Stimulated activated naive B cell treated with anti-CD40 and anti-IgM and Interleukin-4, amounts not matched to agents 10 μg/mL and 1 μg/mL and 100 μg/mL, for 72 hours (primary cell): Measurements from ENCODE around the gene SPRYD3.
"Not testable (repeated sequence)": the region's sequence is repeated elsewhere in the genome, so short reads cannot be mapped to it uniquely, and the experiment has no call there.

ENCODE experiments used
- ATAC-seq, 2 donors: fragments of 150-1000 bp; cut with Tn5 transposase; replicated peaks; 2 replicates each; pipeline ENCODE4 v1.10.0; 2021; ENCODE audit warnings: moderate library complexity in 1 of 2
- DNase-seq: peaks from one replicate; pipeline ENCODE4 v3.0.0; 2021
- H3K27ac Mint-ChIP-seq: one replicate; pipeline ENCODE4 v1.8.0; 2022; ENCODE audit warnings: mild to moderate bottlenecking, mixed read lengths
- H3K27me3 Mint-ChIP-seq, 2 donors: one replicate each; pipeline ENCODE4 v1.8.0; 2022; ENCODE audit warnings: mixed read lengths in 2 of 2
- H3K36me3 Mint-ChIP-seq, 2 donors: one replicate each; pipeline ENCODE4 v1.8.0; 2022; ENCODE audit warnings: mixed read lengths in 2 of 2, mild to moderate bottlenecking in 1 of 2
- H3K4me1 Mint-ChIP-seq, 2 donors: one replicate each; pipeline ENCODE4 v1.8.0; 2022; ENCODE audit warnings: mixed read lengths in 2 of 2, mild to moderate bottlenecking in 1 of 2
- H3K4me3 Mint-ChIP-seq, 2 donors: one replicate each; pipeline ENCODE4 v1.8.0; 2022; ENCODE audit warnings: mild to moderate bottlenecking in 2 of 2, mixed read lengths in 2 of 2, moderate library complexity in 1 of 2
- H3K9me3 Mint-ChIP-seq, 2 donors: one replicate each; pipeline ENCODE4 v1.8.0; 2022; ENCODE audit warnings: mixed read lengths in 2 of 2, mild to moderate bottlenecking in 1 of 2

Gene SPRYD3

DNA sequence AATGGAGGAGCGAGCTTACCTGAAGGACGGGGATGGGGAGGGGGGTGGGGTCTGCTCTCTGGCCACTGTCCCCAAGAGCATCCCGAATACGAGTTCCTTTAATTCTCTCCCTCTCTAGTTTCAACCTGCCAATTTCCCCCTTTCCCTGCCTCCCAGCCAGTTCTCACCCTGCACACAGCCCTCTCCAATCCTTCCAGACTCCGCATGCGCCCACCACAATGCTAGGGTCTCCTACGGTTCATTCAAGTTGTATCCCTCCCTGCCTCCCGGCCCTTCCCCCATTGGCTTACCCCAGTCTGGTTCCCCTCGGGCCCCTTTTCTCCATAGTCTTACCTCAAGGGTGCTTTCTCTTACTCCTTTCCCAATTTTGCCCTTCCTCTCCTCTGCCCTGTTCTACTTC, 17.6 kb upstream of the SPRYD3 start:
- Mint-ChIP-seq H3K36me3 (no peaks in the 10 kb centered on the region), H3K27me3 (peaks cover 30 to 35% of the 10 kb centered on the region in 2 donors), H3K4me3 (peak overlapping the region; percentile 78 to 87), H3K9me3 (no peaks in the 10 kb centered on the region), H3K27ac (peak overlapping the region; percentile 27), H3K4me1 (peaks cover 22 to 36% of the 10 kb centered on the region in 2 donors)
- DNase-seq (no peak), ATAC-seq (no peak)

DNA sequence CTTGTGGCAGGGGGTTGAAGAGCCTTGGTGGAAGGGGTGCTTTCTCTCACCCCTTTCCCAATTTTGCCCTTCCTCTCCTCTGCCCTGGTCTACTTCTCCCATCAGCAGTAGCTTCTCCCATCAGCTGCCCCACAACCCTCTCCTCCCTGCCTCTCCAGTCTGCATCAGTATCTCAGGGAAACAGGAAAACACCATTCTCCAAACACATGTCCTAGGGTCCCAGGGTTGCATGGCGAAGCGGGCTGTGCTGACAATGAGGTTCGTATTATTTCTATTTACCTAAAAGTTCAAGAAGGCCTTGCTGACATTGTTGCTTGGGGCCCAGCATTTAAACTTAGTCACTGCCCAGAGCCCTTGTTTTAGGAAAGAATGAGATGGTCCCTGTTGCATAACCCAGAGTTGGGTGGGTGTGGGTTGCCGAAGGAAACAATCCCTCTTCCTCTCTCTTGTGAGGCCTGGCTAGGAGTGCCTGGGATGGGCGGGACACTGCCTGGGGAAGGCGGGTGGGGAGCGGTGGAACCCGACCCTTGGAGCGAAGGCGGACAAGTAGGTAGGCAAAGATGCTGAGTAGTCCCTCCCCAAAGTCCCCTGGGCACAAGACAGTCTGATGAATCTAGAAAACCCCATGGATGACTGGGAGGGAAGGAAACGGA, 17.0 kb upstream of the SPRYD3 start:
- H3K4me1 Mint-ChIP-seq, result peaks cover 22 to 36% of the 10 kb centered on the region in 2 donors
- peak overlapping the region in 1 of 2 donors; percentile 26 for H3K4me3 Mint-ChIP-seq
- no peaks in the 10 kb centered on the region for H3K9me3 Mint-ChIP-seq
- DNase-seq (no peak), ATAC-seq (no peak)
- no peak overlapping the region for H3K27ac Mint-ChIP-seq
- H3K36me3 Mint-ChIP-seq, result no peaks in the 10 kb centered on the region
- H3K27me3 Mint-ChIP-seq, result peaks cover 30 to 35% of the 10 kb centered on the region in 2 donors

DNA sequence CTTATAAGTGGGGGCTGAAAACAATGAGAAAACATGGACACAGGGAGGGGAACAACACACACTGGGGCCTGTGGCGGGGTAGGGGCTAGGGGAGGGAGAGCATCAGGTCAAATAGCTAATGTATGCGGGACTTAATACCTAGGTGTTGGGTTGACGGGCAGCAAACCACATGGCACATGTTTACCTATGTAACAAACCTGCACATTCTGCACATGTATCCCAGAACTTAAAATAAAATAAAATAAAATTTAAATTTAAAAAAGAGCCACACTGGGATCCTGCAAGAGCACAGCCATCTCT, 16.4 kb upstream of the SPRYD3 start:
- not testable (repeated sequence) for H3K36me3 Mint-ChIP-seq, H3K9me3 Mint-ChIP-seq, H3K27ac Mint-ChIP-seq, DNase-seq, ATAC-seq, H3K4me3 Mint-ChIP-seq
- peaks cover 30 to 35% of the 10 kb centered on the region in 2 donors for H3K27me3 Mint-ChIP-seq
- H3K4me1 Mint-ChIP-seq, result peaks cover 22 to 36% of the 10 kb centered on the region in 2 donors

DNA sequence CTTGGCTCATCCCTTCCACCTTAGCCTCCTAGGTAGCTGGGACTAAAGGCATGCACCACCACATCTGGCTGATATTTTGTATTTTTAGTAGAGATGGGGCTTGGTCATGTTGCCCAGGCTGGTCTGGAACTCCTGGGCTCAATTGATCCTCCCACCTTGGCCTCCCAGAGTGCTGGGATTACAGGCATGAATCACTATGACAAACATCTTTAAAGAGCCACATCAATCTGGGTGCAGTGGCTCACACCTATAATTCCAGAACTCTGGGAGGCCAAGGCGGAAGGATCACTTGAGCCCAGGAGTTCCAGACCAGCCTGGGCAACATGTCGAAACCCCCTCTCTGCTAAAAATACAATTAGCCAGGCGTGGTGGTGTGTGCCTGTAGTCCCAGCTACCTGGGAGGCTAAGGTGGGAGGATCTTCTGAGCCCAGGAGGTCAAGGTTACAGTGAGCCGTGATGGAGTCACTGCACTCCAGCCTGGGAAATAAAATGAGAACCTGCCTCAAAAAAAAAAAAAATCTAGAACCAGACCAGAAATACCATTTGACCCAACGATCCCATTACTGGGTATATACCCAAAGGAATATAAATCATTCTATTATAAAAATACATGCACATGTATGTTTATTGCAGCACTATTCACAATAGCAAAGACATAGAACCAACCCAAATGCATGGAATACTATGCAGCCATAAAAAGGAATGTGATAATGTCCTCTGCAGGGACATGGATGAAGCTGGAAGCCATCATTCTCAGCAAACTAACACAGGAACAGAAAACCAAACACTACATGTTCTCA, 15.8 kb upstream of the SPRYD3 start:
- Mint-ChIP-seq H3K4me1 (peaks cover 22 to 36% of the 10 kb centered on the region in 2 donors), H3K27me3 (peaks cover 30 to 35% of the 10 kb centered on the region in 2 donors)
- not testable (repeated sequence) for H3K36me3 Mint-ChIP-seq, H3K27ac Mint-ChIP-seq, H3K4me3 Mint-ChIP-seq, DNase-seq, ATAC-seq, H3K9me3 Mint-ChIP-seq

DNA sequence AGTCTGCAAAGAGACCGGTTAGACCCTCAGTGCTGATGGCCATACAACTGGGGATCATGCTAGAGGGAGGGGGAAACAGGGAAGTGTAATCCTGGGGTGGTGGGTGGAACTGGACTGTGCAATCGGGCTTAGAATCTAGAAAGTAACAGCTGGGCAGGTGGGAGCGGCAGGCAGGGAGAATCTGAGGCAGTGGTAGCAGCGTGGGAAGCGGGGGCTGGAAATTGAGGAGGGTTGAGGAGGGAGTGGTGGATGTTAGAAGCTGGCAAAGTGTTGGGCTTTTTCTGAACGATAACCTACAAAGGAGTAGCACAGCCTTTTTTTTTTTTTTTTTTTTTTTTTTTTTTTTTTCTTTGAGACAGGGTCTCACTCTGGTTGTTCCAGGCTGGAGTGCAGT, 15.2 kb upstream of the SPRYD3 start:
- H3K4me3 Mint-ChIP-seq, result no peak overlapping the region
- peak overlapping the region; percentile 26 for H3K27ac Mint-ChIP-seq
- ATAC-seq, result no peak

DNA sequence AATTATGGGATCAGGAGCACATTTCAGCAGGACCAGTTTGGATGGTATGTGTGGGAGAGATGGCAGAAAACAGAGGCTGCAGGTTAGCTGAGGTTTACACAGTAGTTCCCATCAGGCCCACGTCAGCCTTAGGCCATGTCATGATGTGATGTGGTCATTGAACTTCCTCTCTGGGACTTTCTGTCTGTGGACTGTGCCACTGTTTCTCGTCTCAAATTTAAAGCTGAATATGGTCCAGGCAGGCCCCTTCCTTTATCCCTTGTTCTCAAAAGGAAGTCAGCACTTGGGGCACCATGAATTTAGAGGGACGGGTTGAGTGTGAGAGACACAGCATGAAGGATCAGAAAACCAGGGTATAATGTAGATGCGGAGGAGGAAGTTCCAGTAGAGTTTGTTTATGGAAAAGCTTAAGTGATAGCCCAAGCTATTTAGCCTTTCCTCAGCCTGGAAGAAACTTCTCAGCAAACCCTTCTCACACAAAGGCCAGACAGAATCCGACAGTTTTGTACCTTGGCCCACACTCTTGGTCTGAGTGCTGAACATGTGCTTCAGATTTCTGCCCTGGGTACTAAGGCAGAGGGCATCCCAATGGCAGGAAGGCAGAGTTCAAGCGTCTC, 14.7 kb upstream of the SPRYD3 start:
- peaks cover 17 to 29% of the 10 kb centered on the region in 2 donors for H3K4me1 Mint-ChIP-seq
- no peaks in the 10 kb centered on the region for H3K9me3 Mint-ChIP-seq

More for the DNA sequence above, 15.2 kb upstream of the SPRYD3 start:
- H3K9me3 Mint-ChIP-seq, result no peaks in the 10 kb centered on the region
- DNase-seq, result no peak
- peaks cover 30 to 35% of the 10 kb centered on the region in 2 donors for H3K27me3 Mint-ChIP-seq
- H3K36me3 Mint-ChIP-seq, result no peaks in the 10 kb centered on the region
- peaks cover 21 to 34% of the 10 kb centered on the region in 2 donors for H3K4me1 Mint-ChIP-seq

DNA sequence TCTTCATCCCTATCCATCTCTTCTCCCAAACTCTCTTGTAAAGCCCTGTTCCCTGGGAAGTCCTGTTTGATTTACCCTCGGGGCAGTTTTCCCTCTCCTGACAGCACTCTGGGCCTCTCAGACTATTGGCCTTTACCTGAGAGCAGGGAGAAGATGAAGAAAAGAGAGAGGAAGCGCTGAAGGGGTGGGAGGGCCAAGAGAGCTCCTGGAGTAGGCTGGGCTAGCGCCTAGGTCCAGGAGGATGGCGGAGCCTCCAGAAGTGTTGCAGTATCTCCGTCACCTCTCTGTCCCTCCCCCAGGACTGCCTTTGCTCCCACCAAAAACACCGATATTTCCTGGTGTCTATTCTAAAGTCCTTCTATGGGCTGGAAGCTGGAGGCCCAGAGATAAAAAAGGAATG, 12.6 kb upstream of the SPRYD3 start:
- H3K36me3 Mint-ChIP-seq, result no peaks in the 10 kb centered on the region
- peaks cover 1 to 8% of the 10 kb centered on the region in 2 donors for H3K4me1 Mint-ChIP-seq
- H3K27ac Mint-ChIP-seq, result no peak overlapping the region
- ATAC-seq (no peak), DNase-seq (no peak)
- no peak overlapping the region for H3K4me3 Mint-ChIP-seq
- H3K9me3 Mint-ChIP-seq, result no peaks in the 10 kb centered on the region
- H3K27me3 Mint-ChIP-seq, result peaks cover 15 to 27% of the 10 kb centered on the region in 2 donors

More for the DNA sequence above, 14.7 kb upstream of the SPRYD3 start:
- Mint-ChIP-seq H3K36me3 (no peaks in the 10 kb centered on the region), H3K27me3 (peaks cover 33 to 35% of the 10 kb centered on the region in 2 donors), H3K4me3 (no peak overlapping the region), H3K27ac (peak overlapping the region; percentile 26)
- DNase-seq (no peak), ATAC-seq (peak; percentile 49 to 58)

DNA sequence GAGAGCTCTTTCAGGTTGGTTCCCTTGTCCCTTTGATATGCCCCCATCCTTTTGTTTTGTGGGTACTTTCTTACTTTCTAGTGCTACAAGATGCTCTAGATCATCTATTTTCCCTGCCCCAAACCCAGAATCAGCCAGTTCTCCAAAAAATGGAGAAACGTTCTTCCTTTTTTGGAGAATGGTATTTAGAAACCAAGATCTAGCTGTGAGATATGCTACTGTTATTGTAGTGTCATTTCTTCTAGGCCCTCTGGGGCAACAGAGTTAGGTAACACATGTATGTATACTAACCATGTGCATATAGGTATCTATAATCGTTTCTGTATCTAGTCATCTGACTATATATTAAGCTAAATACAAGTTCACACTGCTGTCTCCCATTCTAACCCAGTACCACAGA, 11.4 kb upstream of the SPRYD3 start:
- H3K36me3 Mint-ChIP-seq, result no peaks in the 10 kb centered on the region
- no peak overlapping the region for H3K27ac Mint-ChIP-seq
- H3K4me1 Mint-ChIP-seq, result peaks cover 1 to 8% of the 10 kb centered on the region in 2 donors
- DNase-seq (no peak), ATAC-seq (no peak)
- peaks cover 12 to 24% of the 10 kb centered on the region in 2 donors for H3K27me3 Mint-ChIP-seq
- no peak overlapping the region for H3K4me3 Mint-ChIP-seq
- H3K9me3 Mint-ChIP-seq, result no peaks in the 10 kb centered on the region

DNA sequence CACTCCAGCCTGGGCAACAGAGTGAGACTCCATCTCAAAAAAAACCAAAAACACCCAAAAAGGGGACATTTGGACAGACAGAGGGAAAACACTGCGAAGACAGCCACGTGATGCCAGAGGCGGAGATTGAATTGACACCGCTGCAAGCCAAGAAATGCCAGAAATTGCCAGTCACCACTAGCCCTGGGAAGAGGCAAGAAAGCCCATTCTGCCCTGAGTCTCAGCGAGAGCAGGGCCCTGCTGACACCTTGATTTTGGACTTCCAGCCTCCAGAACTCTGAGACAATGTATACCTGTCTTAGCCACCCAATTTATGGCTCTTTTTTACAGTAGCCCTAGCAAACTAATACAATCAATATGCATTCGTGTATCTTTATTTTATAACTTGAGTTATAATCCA, 10.9 kb upstream of the SPRYD3 start:
- H3K4me1 Mint-ChIP-seq, result peaks cover 1 to 8% of the 10 kb centered on the region in 2 donors
- ATAC-seq (no peak), DNase-seq (no peak)
- H3K9me3 Mint-ChIP-seq, result no peaks in the 10 kb centered on the region
- peaks cover 14 to 22% of the 10 kb centered on the region in 2 donors for H3K27me3 Mint-ChIP-seq
- H3K27ac Mint-ChIP-seq, result no peak overlapping the region
- H3K4me3 Mint-ChIP-seq, result no peak overlapping the region
- H3K36me3 Mint-ChIP-seq, result no peaks in the 10 kb centered on the region

DNA sequence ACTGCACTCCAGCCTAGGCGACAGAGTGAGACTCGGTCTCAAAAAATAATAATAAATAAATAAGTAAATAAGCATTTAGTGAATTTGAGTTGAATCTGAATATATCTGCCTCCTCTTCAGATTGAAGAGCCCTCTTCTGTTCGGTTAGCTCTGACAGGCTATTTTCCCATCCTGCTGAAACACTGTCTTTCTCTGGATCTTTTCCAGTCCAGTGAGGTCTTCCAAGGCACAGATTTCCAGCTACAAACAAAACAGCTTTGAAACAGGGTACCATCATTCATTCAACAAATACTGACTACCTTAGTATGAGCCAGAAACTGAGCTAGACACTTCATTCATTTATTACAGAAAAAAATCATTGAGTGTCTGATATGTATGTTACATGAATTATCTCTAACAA, 7.2 kb upstream of the SPRYD3 start:
- no peaks in the 10 kb centered on the region for H3K9me3 Mint-ChIP-seq
- no peak overlapping the region for H3K27ac Mint-ChIP-seq
- H3K36me3 Mint-ChIP-seq, result no peaks in the 10 kb centered on the region
- no peak overlapping the region for H3K4me3 Mint-ChIP-seq
- H3K4me1 Mint-ChIP-seq, result no peaks in the 10 kb centered on the region
- no peak for DNase-seq
- ATAC-seq, result no peak
- peaks cover 11 to 14% of the 10 kb centered on the region in 2 donors for H3K27me3 Mint-ChIP-seq

DNA sequence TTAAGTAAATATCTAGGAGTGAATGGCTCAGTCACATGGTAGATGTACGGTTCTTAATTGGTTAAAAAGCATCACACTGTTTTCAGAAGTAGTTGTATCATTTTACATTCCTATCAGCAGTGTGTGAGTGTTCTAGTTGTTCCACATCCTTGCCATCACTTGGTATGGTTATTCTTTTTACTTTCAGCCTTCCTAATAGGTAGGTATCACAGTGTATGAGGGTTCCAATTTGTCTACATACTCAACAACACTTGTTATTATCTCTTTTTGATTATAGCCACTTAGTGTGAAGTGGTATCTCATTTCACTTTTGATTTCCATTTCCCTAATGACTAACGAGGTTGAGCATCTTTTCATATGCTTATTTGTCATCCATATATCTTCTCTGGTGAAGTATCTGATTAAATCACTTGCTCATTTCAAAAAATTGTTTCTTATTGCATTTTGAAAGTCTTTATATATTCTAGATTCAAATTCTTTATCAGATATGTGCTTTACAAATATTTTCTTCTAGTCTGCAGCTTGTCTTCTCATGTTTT, 3.5 kb upstream of the SPRYD3 start:
- Mint-ChIP-seq H3K9me3 (no peaks in the 10 kb centered on the region), H3K4me1 (peaks cover 8 to 18% of the 10 kb centered on the region in 2 donors), H3K27me3 (peaks cover 8 to 11% of the 10 kb centered on the region in 2 donors), H3K36me3 (peaks cover 0 to 1% of the 10 kb centered on the region in 2 donors), H3K27ac (no peak overlapping the region), H3K4me3 (no peak overlapping the region)
- no peak for DNase-seq
- no peak for ATAC-seq

DNA sequence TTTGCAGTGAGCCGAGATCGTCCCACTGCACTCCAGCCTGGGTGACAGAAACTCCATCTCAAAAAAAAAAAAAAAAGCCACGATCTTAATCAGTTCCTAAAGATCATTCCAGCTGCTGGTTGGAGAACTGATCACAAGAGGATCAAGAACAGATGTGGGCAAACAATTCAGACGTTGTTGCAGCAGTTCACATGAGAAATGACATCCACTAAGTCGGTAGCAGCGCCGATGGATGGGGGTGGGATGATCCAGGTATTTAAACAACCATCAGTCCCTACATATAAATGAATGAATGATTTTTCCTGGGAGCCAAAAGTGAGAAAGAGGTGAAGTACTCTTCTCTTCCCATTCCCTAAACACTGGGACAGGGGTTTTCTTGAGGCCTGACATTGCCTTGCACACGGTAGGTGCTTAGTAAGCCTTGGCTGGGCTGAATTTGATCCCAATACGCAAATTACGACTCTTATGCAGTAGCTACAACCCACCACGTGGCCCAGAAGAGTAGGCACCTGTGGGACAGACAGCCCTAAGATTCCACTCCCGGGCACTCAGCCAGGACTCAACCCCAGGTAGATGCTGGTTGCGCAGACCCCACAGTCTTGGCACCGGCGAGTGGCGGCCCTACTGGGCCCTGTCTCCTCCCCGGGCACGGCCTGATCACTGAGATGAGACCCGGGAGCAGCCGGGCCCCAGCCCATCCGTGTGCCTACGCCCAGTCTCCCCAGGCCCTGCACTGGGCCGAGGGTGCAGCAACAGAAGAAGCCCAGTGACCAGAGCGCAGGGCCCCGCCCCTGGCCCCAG, 565 bp downstream of the SPRYD3 start:
- Mint-ChIP-seq H3K4me1 (peaks cover 27 to 49% of the 10 kb centered on the region in 2 donors), H3K27me3 (no peaks in the 10 kb centered on the region), H3K9me3 (no peaks in the 10 kb centered on the region), H3K4me3 (peak overlapping the region; percentile 94 to 96), H3K36me3 (peaks cover 23 to 33% of the 10 kb centered on the region in 2 donors), H3K27ac (peak overlapping the region; percentile 94)
- peak; percentile 45 to 46 for ATAC-seq
- no peak for DNase-seq

DNA sequence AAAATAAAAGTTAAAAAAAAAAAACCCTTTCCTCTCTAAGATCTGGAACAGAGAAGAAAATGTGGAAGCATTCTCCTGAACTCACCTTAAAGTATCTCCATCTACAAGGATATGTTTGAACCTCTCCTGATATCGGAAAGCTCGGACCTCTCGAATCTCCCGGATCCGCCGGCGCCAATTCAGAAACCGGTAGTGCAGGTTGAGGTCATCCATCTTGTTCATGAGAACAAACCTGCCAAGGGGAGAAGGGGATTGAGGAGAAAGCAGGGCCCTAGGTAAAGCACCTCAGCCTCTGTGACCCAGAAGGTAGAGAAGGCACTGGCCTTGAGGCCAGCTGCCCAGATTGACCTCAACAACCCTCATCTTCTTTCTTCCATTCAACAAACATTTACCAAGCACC, 2.2 kb downstream of the SPRYD3 start:
- no peaks in the 10 kb centered on the region for H3K9me3 Mint-ChIP-seq
- no peak for ATAC-seq
- peak overlapping the region; percentile 41 to 94 for H3K4me3 Mint-ChIP-seq
- H3K36me3 Mint-ChIP-seq, result peaks cover 32 to 47% of the 10 kb centered on the region in 2 donors
- no peak for DNase-seq
- H3K27ac Mint-ChIP-seq, result no peak overlapping the region
- peaks cover 36 to 64% of the 10 kb centered on the region in 2 donors for H3K4me1 Mint-ChIP-seq
- no peaks in the 10 kb centered on the region for H3K27me3 Mint-ChIP-seq

DNA sequence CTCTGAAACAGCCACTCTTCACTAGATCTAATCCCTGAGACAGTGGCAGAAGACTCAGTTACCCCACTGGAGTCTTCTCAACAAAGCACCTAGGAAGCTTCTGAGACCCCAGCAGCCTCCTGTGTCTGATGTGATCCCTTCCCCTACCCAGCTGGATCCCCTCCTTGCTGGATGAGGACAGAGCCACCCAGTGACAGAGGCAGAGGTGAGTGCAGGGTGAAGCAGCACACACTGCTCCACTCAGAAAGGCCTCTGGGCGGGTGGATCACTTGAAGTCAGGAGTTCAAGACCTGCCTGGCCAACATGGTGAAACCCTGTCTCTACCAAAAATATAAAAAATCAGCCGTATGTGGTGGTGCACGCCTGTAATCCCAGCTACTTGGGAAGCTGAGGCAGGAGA, 2.7 kb downstream of the SPRYD3 start:
- DNase-seq (no peak), ATAC-seq (no peak)
- Mint-ChIP-seq H3K9me3 (no peaks in the 10 kb centered on the region), H3K27ac (no peak overlapping the region), H3K27me3 (no peaks in the 10 kb centered on the region), H3K36me3 (peaks cover 37 to 53% of the 10 kb centered on the region in 2 donors), H3K4me3 (no peak overlapping the region), H3K4me1 (peaks cover 39 to 68% of the 10 kb centered on the region in 2 donors)
